Natural killer cell (primary cell): ENCODE results near the gene ADAP1. TPM values are rescaled to one million over a fixed set of nuclear protein-coding genes. Genes with fewer than 3 reads are reported as not detected.

ENCODE experiments used
- ATAC-seq, 3 donors: fragments of 150-1000 bp in 2 of 3; fragments of 200-7000 bp in 1 of 3; cut with Tn5 transposase; 1 replicate in 1 of 3; 2 replicates in 2 of 3; pipeline ENCODE4 v1.10.0; 2021; ENCODE audit warnings: mild to moderate bottlenecking in 2 of 3, moderate library complexity in 2 of 3
- DNase-seq, 2 donors: peaks; one replicate each; pipeline versions ENCODE4 v3.0.0 to v3.0.0-alpha.2; 2013 to 2021; ENCODE audit warnings: mixed read lengths in 1 of 2
- H3K27ac ChIP-seq: one replicate; pipeline ENCODE4 v1.5.1; 2013; ENCODE audit warnings: mild to moderate bottlenecking, low read length
- H3K27me3 ChIP-seq: one replicate; pipeline ENCODE4 v1.6.1; 2013; ENCODE audit warnings: low read length; ENCODE audit not compliant: control insufficient read depth, insufficient read depth
- H3K36me3 ChIP-seq: one replicate; pipeline ENCODE4 v1.6.1; 2013; ENCODE audit warnings: low read length; ENCODE audit not compliant: control insufficient read depth, insufficient read depth
- H3K4me1 ChIP-seq: one replicate; pipeline ENCODE4 v1.6.1; 2013; ENCODE audit warnings: low read length; ENCODE audit not compliant: control insufficient read depth, insufficient read depth
- H3K4me3 ChIP-seq: one replicate; pipeline ENCODE4 v1.5.1; 2013; ENCODE audit warnings: low read length
- H3K9me3 ChIP-seq: one replicate; pipeline ENCODE4 v1.6.1; 2013; ENCODE audit warnings: low read length; ENCODE audit not compliant: control insufficient read depth, insufficient read depth
- H3K27ac Mint-ChIP-seq, 2 donors: one replicate each; pipeline ENCODE4 v1.8.0; 2022; ENCODE audit warnings: mild to moderate bottlenecking in 2 of 2, mixed read lengths in 2 of 2, moderate library complexity in 1 of 2
- H3K27me3 Mint-ChIP-seq, 2 donors: one replicate each; pipeline ENCODE4 v1.8.0; 2022; ENCODE audit warnings: low read depth in 2 of 2, mixed read lengths in 2 of 2
- H3K36me3 Mint-ChIP-seq: one replicate; pipeline ENCODE4 v1.8.0; 2022; ENCODE audit warnings: mixed read lengths
- H3K4me1 Mint-ChIP-seq, 2 donors: one replicate each; pipeline ENCODE4 v1.8.0; 2022; ENCODE audit warnings: mixed read lengths in 2 of 2
- H3K4me3 Mint-ChIP-seq: one replicate; pipeline ENCODE4 v1.8.0; 2022; ENCODE audit warnings: mild to moderate bottlenecking, moderate library complexity, mixed read lengths
- H3K9me3 Mint-ChIP-seq, 2 donors: one replicate each; pipeline ENCODE4 v1.8.0; 2022; ENCODE audit warnings: mixed read lengths in 2 of 2
- CTCF ChIP-seq: fragments of 200-600 bp; IDR thresholded peaks from one replicate; pipeline ENCODE4 v1.8.0; 2022; ENCODE audit warnings: antibody characterized with exemption
- WGBS: methylation state at CpG from one replicate; pipeline ENCODE4 v1.1.7; 2013; ENCODE audit warnings: missing lambda C conversion rate; ENCODE audit not compliant: insufficient coverage; 5-methylcytosine and 5-hydroxymethylcytosine counted together
- intact Hi-C: fragments of 100-400 bp; cut with micrococcal nuclease; formaldehyde crosslinking; loops from one replicate; pipeline ENCODE4 v1.14.2; 2022
- total RNA-seq, 4 donors: library from RNA; stranded (reverse); fragments of 120-200 nt in 1 of 4; gene quantifications; one replicate each; pipeline versions ENCODE4 v1.2.3 to v1.2.4, GENCODE V29; 2013 to 2022

The ADAP1 gene
- total RNA-seq, 3 donors from 2014 or later (not counting 1 experiment from before 2014, with no cell fraction given) = 87.2 to 117 (median 89.2) TPM

- Mint-ChIP-seq H3K4me3 (no peak overlapping the region), H3K9me3 (no peaks in the 10 kb centered on the region), H3K27me3 (no peaks in the 10 kb centered on the region), H3K4me1 (peaks cover 5 to 17% of the 10 kb centered on the region in 2 donors), H3K36me3 (no peaks in the 10 kb centered on the region), H3K27ac (no peak overlapping the region)
- Histone ChIP-seq H3K27me3 (no peaks in the 10 kb centered on the region), H3K27ac (no peak overlapping the region), H3K9me3 (no peaks in the 10 kb centered on the region), H3K4me1 (peaks cover 31% of the 10 kb centered on the region), H3K4me3 (no peak overlapping the region), H3K36me3 (no peaks in the 10 kb centered on the region)
- intact Hi-C loops = no loop called here
- DNase-seq (no peak), ATAC-seq (no peak)
- 69% methylated on average over 38 of the region's 38 CpGs for WGBS
- no peak for TF ChIP-seq CTCF
These were observed 41.8 kb upstream of the ADAP1 start for GRCh38 chr7:996079-996872.

DNA sequence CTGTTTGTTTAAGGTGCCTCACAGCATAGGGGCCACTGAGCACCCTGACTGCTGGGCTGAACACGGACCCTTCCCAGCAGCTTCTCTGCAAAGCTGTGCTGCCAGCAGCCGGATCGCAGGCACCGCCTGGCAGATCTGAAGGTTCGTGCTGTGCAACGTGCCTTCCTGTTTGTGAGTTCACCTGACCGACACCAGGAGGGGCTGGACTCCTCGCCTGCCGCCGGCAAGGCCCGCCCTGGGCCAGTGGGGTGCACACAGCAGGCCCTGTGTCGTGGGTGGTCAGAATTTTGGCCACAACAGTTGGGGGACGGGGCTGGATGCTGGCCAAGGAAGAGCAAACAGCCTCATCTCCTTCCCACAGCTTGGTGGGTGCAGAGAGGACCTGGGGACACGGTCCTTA, 41.1 kb upstream of the ADAP1 start:
- no peaks in the 10 kb centered on the region for H3K9me3 ChIP-seq
- no peak for DNase-seq
- intact Hi-C loops = no loop called here
- H3K4me3 ChIP-seq = no peak overlapping the region
- ATAC-seq = no peak
- H3K4me1 ChIP-seq = peaks cover 26% of the 10 kb centered on the region
- Mint-ChIP-seq H3K4me3 (no peak overlapping the region), H3K27me3 (no peaks in the 10 kb centered on the region), H3K4me1 (peaks cover 5 to 10% of the 10 kb centered on the region in 2 donors), H3K36me3 (no peaks in the 10 kb centered on the region), H3K27ac (no peak overlapping the region), H3K9me3 (no peaks in the 10 kb centered on the region)
- H3K27me3 ChIP-seq = no peaks in the 10 kb centered on the region
- WGBS = 88% methylated on average over 14 of the region's 14 CpGs
- H3K36me3 ChIP-seq = no peaks in the 10 kb centered on the region
- H3K27ac ChIP-seq = no peak overlapping the region
- TF ChIP-seq CTCF = no peak

DNA sequence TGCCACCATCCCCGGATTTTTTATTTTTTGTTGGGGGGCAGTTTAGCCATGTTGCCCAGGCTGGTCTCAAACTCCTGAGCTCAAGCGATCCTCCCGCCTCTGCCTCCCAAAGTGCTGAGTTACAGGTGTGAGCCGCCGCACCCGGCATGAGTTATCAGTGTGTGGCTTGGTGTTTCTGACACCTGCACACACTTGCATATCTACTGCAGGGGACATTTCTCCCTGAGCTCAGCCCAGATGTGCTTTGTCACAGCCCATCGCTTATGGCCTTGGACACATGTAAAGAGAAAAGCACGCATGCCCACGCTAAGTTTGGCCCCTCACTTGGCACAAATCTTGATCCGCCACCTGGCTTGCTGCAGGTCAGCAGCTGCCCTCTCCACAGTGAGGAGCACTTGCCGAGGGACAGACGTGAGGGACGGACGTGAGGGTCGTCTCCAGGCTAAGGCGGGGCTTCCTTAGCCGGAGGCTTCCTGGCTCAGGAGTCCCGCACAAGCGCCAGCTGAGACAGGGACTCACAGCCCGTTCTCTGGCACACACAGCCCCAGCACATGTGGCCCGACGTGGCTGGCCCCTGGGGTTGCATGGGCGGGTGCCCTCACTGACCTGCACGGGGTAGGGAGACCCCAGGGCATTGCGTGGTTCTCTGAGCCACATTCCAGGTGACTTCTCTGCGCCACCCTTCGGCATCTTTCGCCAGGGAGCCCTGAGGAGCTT, 40.3 kb upstream of the ADAP1 start:
- H3K4me3 ChIP-seq = no peak overlapping the region
- no peak overlapping the region for H3K4me3 Mint-ChIP-seq
- DNase-seq (no peak), ATAC-seq (no peak)
- WGBS = 82% methylated on average over 28 of the region's 28 CpGs
- no peak overlapping the region for H3K27ac ChIP-seq
- peaks cover 5 to 8% of the 10 kb centered on the region in 2 donors for H3K4me1 Mint-ChIP-seq
- no peaks in the 10 kb centered on the region for H3K36me3 ChIP-seq
- H3K9me3 Mint-ChIP-seq = no peaks in the 10 kb centered on the region
- no peak for TF ChIP-seq CTCF
- no peaks in the 10 kb centered on the region for H3K27me3 Mint-ChIP-seq
- peaks cover 26% of the 10 kb centered on the region for H3K4me1 ChIP-seq
- intact Hi-C loops = no loop called here
- no peaks in the 10 kb centered on the region for H3K27me3 ChIP-seq
- no peak overlapping the region for H3K27ac Mint-ChIP-seq
- H3K36me3 Mint-ChIP-seq = no peaks in the 10 kb centered on the region
- H3K9me3 ChIP-seq = no peaks in the 10 kb centered on the region
